ENCODE measurements around the gene ABITRAM. TPM values are rescaled to one million over a fixed set of nuclear protein-coding genes. Genes with fewer than 3 reads are reported as not detected.
"Not testable (repeated sequence)": the region's sequence is repeated elsewhere in the genome, so short reads cannot be mapped to it uniquely, and the experiment has no call there.

Gene ABITRAM
- total and polyA plus RNA-seq, 10 donors, result 7.5 to 11.0 (median 8.6) TPM

GRCh38 chr9:108889649-108890067, 44.5 kb upstream of the ABITRAM start:
- TF ChIP-seq POLR2AphosphoS5 (IDR thresholded peaks at IDR 0.05) (no peak), POLR2A (IDR thresholded peaks at IDR 0.05) (no peak), CTCF (IDR thresholded peaks at IDR 0.05 in 8 of 11, conservative IDR thresholded peaks at IDR 0.05 in 3 of 11) (no peak)
- no peak overlapping the region for H3K4me3 ChIP-seq
- intact Hi-C loops (cut with DNase I; ENCODE audit: low total_unique reads), result no loop called here
- H3K9me3 ChIP-seq, result no peaks in the 10 kb centered on the region
- peaks cover 3 to 91% (median 61%) of the 10 kb centered on the region in 6 donors for H3K36me3 ChIP-seq
- 89 to 97% (median 91%) methylated on average over 4 of the region's 4 CpGs for WGBS, 5 donors
- H3K27me3 ChIP-seq (replicated peaks in 1 of 7), result no peaks in the 10 kb centered on the region
- no peak overlapping the region for H3K27ac ChIP-seq
- peaks cover 0 to 14% (median 2%) of the 10 kb centered on the region in 6 donors for H3K4me1 ChIP-seq
- no peak for DNase-seq

GRCh38 chr9:108894225-108894997, 39.8 kb upstream of the ABITRAM start:
- Histone ChIP-seq H3K27ac (no peak overlapping the region), H3K36me3 (peaks cover 3 to 100% (median 88%) of the 10 kb centered on the region in 6 donors), H3K27me3 (replicated peaks in 1 of 7) (no peaks in the 10 kb centered on the region), H3K9me3 (no peaks in the 10 kb centered on the region), H3K4me3 (no peak overlapping the region), H3K4me1 (no peaks in the 10 kb centered on the region)
- DNase-seq, result no peak
- 94 to 97% (median 95%) methylated on average over 4 of the region's 4 CpGs for WGBS, 5 donors
- intact Hi-C loops (cut with DNase I; ENCODE audit: low total_unique reads), result no loop called here
- TF ChIP-seq POLR2AphosphoS5 (IDR thresholded peaks at IDR 0.05) (no peak), POLR2A (IDR thresholded peaks at IDR 0.05) (no peak), CTCF (IDR thresholded peaks at IDR 0.05 in 8 of 11, conservative IDR thresholded peaks at IDR 0.05 in 3 of 11) (no peak)

- TF ChIP-seq POLR2A (IDR thresholded peaks at IDR 0.05) (no peak), CTCF (IDR thresholded peaks at IDR 0.05 in 8 of 11, conservative IDR thresholded peaks at IDR 0.05 in 3 of 11) (no peak), POLR2AphosphoS5 (IDR thresholded peaks at IDR 0.05) (no peak)
- Histone ChIP-seq H3K9me3 (no peaks in the 10 kb centered on the region), H3K27me3 (replicated peaks in 1 of 7) (no peaks in the 10 kb centered on the region), H3K27ac (no peak overlapping the region), H3K36me3 (peaks cover 0 to 100% (median 93%) of the 10 kb centered on the region in 6 donors), H3K4me1 (no peaks in the 10 kb centered on the region), H3K4me3 (no peak overlapping the region)
- WGBS, 5 donors, result 93 to 98% (median 94%) methylated on average over 2 of the region's 2 CpGs
- intact Hi-C loops (cut with DNase I; ENCODE audit: low total_unique reads), result no loop called here
- DNase-seq, result no peak
Measured at GRCh38 chr9:108897324-108898096, 36.7 kb upstream of the ABITRAM start.

- H3K27me3 ChIP-seq (replicated peaks in 1 of 7); H3K27ac ChIP-seq; intact Hi-C loops (cut with DNase I; ENCODE audit: low total_unique reads); H3K9me3 ChIP-seq; DNase-seq; H3K4me3 ChIP-seq; H3K4me1 ChIP-seq: not testable (repeated sequence)
- 93 to 98% (median 96%) methylated on average over 8 of the region's 8 CpGs for WGBS, 5 donors
- peaks cover 0 to 100% (median 87%) of the 10 kb centered on the region in 6 donors for H3K36me3 ChIP-seq
Measured at GRCh38 chr9:108899023-108899695, 35.0 kb upstream of the ABITRAM start.

Measured in spleen (tissue), 11 donors.